Mammary epithelial cell (primary cell): ENCODE results near the gene DRC1.

ENCODE experiments used
- CTCF ChIP-seq, 2 donors: IDR thresholded peaks in 1 of 2; conservative IDR thresholded peaks in 1 of 2; 2 replicates each; pipeline ENCODE4 v1.5.1; 2011 to 2012; ENCODE audit warnings: inconsistent platforms in 2 of 2, low read length in 2 of 2, mild to moderate bottlenecking in 2 of 2, control low read depth in 1 of 2, low read depth in 1 of 2; ENCODE audit not compliant: insufficient read depth in 1 of 2; ENCODE audit errors: extremely low read depth in 1 of 2
- EZH2 ChIP-seq: IDR thresholded peaks from 2 replicates; pipeline ENCODE4 v1.6.1; 2012; ENCODE audit warnings: low read length, inconsistent platforms, borderline replicate concordance

- no peak for TF ChIP-seq CTCF (conservative IDR thresholded peaks at IDR 0.05 in 1 of 2, IDR thresholded peaks at IDR 0.05 in 1 of 2; ENCODE audit: extremely low read depth in 1 of 2, insufficient read depth in 1 of 2, low read depth in 1 of 2, low read length in 2 of 2)
- no peak for TF ChIP-seq EZH2
These were observed 37.1 kb upstream of the DRC1 start for GRCh38 chr2:26364669-26365068.
